HTERT RPE-1 (cell line): Measurements from ENCODE around the gene SNIP1.
"Not testable (repeated sequence)": the region's sequence is repeated elsewhere in the genome, so short reads cannot be mapped to it uniquely, and the experiment has no call there.

Experiments used
- in situ Hi-C: fragments of 300-500 bp; cut with MboI; formaldehyde crosslinking; loops from 4 replicates; pipeline ENCODE4 v1.14.3; 2020; ENCODE audit warnings: low sequenced_read_pairs

SNIP1 gene

DNA sequence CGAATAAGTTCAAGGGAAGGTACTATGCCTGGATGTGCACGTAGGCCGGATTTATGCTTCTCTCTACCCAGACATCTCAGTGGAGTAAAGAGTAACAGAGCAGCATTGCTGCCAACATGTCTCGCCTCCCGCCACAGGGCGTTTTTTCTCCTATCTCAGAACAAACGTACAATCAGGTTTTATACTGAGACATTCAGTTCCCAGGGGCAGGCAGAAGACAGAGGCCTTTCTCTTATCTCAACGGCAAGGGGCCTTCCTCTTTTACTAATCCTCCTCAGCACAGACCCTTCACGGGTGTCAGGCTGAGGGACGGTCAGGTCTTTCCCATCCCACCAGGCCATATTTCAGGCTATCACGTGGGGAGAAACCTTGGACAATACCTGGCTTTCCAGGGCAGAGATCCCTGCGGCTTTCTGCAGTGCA lies 5.9 kb upstream of the SNIP1 start:
- in situ Hi-C loops = not testable (repeated sequence)

GRCh38 chr1:37559080-37559479 lies 5.0 kb upstream of the SNIP1 start:
- in situ Hi-C loops = no loop called here

GRCh38 chr1:37558411-37558810 lies 4.3 kb upstream of the SNIP1 start:
- in situ Hi-C loops = no loop called here

GRCh38 chr1:37557402-37557801 lies 3.3 kb upstream of the SNIP1 start:
- in situ Hi-C loops = no loop called here

GRCh38 chr1:37556712-37557196 lies 2.7 kb upstream of the SNIP1 start, which contains the start of gene DNALI1:
Gene DNALI1 (plus strand): TSS chr1:37556940. CDS start chr1:37556995, 55 bp downstream.
- in situ Hi-C loops = no loop called here

- in situ Hi-C loops = no loop called here
Observed at GRCh38 chr1:37553598-37553926, 531 bp downstream of the SNIP1 start.

DNA sequence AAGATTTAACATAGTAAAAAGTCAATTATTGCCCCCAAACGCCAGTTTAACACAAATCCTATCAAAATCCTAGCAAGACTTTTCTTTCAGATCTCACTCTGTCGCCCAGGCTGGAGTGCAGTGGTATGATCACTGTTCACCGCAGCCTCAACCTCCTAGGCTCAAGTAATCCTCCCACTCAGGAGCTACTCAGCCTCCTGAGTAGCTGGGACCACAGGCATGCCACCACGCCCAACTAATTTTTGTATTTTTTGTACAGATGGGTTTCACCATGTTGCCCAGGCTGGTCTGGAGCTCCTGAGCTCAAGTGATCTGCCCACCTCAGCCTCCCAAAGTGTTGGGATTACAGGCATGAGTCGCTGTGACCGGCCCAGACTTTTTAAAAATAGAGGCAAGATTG lies 4.8 kb downstream of the SNIP1 start:
- in situ Hi-C loops = no loop called here

DNA sequence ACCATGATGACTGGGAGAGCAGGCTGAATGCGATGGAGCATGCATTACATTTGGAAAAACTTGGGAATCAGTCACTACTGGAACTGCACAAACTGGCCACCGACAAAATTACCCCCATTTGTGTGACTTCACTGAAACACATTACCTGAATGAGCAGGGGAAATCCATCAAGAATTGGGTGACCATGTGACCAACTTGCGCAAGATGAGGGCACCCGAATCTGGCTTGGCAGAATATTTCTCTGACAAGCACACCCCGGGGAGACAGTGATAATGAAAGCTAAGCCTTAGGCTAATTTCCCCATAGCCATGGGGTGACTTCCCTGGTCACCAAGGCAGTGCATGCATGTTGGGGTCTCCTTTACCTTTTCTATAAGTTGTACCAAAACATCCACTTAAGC lies 9.1 kb downstream of the SNIP1 start:
- in situ Hi-C loops = no loop called here

DNA sequence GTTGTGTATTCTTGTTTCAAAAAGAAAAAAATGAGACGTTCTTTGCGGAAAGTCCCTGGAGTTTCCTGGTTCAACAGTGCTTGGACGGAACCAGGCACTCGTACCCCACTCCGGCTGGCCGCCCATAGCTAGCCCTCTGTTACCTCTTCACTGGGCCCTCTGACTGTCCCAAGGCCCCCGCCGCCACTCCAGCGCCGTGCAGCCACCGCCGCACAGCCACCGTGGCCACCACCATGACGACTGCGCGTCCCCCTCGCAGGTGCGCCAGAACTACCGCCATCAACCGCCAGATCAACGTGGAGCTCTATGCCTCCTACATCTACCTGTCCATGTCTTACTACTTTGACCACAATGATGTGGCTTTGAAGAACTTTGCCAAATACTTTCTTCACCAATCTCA lies 9.6 kb downstream of the SNIP1 start:
- in situ Hi-C loops = no loop called here

- in situ Hi-C loops = no loop called here
Observed at GRCh38 chr1:37540036-37540785, 13.9 kb downstream of the SNIP1 start.

GRCh38 chr1:37539154-37539553 lies 14.9 kb downstream of the SNIP1 start:
- in situ Hi-C loops = not testable (repeated sequence)

- in situ Hi-C loops = no loop called here
Observed at GRCh38 chr1:37537378-37537777, 16.7 kb downstream of the SNIP1 start.

- in situ Hi-C loops = no loop called here
Observed at GRCh38 chr1:37533317-37534093, 20.6 kb downstream of the SNIP1 start.

GRCh38 chr1:37532418-37533156 lies 21.5 kb downstream of the SNIP1 start:
- in situ Hi-C loops = not testable (repeated sequence)

DNA sequence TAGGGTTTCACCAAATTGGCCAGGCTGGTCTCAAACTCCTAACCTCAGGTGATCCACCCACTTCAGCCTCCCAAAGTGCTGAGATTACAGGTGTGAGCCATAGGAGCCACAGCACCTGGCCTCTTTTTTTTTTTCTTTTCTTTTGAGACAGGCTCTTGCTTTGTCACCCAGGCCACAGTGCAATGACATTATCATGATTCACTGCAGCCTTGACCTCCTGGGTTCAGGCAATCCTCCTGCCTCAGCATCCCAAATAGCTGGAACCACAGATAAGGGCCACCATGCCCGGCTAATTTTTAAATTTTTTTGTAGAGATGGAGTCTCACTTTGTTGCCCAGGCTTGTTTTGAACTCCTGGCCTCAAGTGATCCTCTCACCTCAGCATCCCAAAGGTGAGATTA lies 24.2 kb downstream of the SNIP1 start:
- in situ Hi-C loops = not testable (repeated sequence)

- in situ Hi-C loops = no loop called here
Observed at GRCh38 chr1:37519613-37520012, 34.5 kb downstream of the SNIP1 start.

DNA sequence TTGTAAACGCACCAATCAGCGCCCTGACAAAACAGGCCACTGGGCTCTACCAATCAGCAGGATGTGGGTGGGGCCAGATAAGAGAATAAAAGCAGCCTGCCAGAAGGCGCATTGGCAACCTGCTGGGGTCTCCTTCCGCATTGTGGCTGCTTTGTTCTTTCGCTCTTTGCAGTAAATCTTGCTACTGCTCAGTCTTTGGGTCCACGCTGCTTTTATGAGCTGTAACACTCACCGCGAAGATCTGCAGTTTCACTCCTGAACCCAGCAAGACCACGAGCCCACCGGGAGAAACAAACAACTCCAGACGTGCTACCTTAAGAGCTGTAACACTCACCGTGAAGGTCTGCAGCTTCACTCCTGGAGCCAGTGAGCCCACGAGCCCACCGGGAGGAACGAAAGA lies 35.2 kb downstream of the SNIP1 start:
- in situ Hi-C loops = not testable (repeated sequence)

GRCh38 chr1:37518241-37518640 lies 35.9 kb downstream of the SNIP1 start:
- in situ Hi-C loops = not testable (repeated sequence)

DNA sequence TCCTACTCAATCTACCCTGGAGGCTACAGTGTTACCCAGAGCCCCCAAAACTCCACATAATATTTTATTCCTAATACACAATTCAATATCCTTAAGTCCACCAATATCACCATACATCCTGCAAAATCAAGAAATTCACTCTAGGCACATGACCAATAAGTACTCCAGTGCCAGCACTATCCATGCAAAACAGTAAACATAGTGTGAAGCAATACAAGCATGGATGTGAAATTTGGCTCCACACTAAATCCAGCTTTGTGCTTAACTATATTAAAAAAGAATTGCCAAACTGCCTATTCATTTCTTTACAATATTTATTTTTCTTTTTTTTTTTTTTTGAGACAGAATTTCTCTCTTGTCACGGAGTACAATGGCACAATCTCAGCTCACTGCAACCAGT lies 36.5 kb downstream of the SNIP1 start:
- in situ Hi-C loops = no loop called here

DNA sequence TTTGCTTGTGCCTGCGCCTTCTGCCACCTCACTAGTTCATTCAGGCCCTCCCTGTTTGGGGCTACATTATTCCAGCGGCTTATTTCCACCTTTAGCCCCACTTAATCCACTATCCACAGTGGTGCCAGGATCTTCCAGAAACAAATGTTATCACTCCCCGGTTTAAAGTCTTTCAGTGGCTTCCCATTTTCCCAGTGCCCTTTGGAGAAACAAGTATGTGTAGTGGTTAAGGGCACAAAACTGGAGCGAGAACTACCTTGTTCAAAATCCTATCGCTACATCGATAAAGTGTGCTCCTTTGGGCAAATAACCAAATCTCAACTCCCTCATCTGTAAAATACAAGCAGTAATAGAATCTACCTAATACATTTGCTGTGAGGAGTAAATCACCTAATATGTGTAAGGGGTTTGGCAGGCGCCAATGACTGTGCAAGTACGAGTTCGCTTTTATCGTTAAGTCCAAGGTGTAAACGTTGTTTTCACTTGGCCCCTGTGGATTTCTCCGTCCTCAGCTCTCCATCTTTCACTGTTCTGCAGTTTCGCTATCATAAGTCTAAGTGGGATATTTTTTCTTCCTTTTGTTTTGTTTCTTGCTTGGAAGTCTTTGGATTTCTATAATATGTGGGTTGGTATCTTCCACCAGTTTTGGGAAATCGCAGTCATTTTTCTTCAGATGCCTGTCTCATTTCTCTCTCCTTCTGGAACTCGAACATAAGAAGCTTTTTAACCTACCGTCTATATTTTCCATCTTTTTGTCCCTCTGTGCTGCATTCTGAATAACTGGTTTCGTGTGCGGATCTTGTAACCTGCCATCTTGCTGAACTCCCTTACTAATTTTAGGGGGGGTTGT lies 38.7 kb downstream of the SNIP1 start:
- in situ Hi-C loops = no loop called here
